Measurements from ENCODE around the gene SERPINA12.

DNA sequence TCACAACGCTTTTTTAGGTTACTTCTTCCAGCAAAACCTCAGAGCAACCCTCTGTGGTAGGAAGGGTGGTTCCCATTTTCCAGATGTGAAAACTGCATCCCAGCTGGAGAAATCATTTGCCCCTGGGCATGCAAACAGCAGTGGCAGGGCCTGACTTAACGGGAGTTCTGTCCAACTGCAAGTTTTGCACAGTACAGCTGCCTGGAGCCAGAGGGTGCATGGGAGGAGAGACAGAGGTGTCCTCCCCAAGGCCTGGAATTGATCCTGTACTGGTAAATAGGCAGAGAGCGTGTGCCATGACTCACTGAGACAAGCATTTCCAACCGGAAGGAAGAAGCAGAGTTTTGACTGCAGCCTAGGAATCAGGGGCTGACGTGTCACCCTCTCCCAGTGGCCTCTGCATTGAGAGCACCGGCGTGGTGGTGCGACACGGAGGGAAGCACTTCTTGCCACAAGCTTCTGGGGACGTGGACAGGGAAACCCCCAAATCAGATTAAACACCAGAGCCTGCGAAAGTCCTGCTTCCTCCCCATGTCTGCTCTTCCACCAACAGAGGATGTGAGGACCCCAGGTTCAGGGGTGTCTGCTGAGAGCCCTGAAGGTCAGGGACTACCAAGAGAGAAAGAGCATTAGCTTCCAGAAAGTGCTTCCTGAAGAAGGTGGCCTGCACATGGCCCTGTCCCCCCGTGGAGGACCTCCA, 33.0 kb upstream of the SERPINA12 start:
- TF ChIP-seq, protein P1, sequence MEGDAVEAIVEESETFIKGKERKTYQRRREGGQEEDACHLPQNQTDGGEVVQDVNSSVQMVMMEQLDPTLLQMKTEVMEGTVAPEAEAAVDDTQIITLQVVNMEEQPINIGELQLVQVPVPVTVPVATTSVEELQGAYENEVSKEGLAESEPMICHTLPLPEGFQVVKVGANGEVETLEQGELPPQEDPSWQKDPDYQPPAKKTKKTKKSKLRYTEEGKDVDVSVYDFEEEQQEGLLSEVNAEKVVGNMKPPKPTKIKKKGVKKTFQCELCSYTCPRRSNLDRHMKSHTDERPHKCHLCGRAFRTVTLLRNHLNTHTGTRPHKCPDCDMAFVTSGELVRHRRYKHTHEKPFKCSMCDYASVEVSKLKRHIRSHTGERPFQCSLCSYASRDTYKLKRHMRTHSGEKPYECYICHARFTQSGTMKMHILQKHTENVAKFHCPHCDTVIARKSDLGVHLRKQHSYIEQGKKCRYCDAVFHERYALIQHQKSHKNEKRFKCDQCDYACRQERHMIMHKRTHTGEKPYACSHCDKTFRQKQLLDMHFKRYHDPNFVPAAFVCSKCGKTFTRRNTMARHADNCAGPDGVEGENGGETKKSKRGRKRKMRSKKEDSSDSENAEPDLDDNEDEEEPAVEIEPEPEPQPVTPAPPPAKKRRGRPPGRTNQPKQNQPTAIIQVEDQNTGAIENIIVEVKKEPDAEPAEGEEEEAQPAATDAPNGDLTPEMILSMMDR (conservative IDR thresholded peaks at IDR 0.05; ENCODE audit: low read depth, low read length): no peak
- no peak for TF ChIP-seq EZH2 (IDR thresholded peaks at IDR 0.05; ENCODE audit: borderline replicate concordance, low read depth, low read length, poor library complexity, severe bottlenecking)
